HUES6 (cell line): ENCODE data around the gene MAD1L1.

Experiments used
- H3K27ac ChIP-seq: 2 replicates; pipeline ENCODE4 v1.7.0; 2013; ENCODE audit warnings: low read depth, mild to moderate bottlenecking, low read length, inconsistent platforms
- H3K27me3 ChIP-seq: 2 replicates; pipeline ENCODE4 v1.6.1; 2013; ENCODE audit warnings: low read length; ENCODE audit not compliant: control insufficient read depth, insufficient read depth
- H3K36me3 ChIP-seq: 2 replicates; pipeline ENCODE4 v1.6.1; 2013; ENCODE audit warnings: low read length; ENCODE audit not compliant: control insufficient read depth, insufficient read depth
- H3K4me1 ChIP-seq: 2 replicates; pipeline ENCODE4 v1.6.1; 2013; ENCODE audit warnings: low read length; ENCODE audit not compliant: control insufficient read depth, insufficient read depth
- H3K4me3 ChIP-seq: 2 replicates; pipeline ENCODE4 v1.5.1; 2013; ENCODE audit warnings: low read depth, low read length
- H3K9ac ChIP-seq: one replicate; pipeline ENCODE4 v1.6.1; 2013; ENCODE audit warnings: mild to moderate bottlenecking, low read length
- H3K9me3 ChIP-seq: 2 replicates; pipeline ENCODE4 v1.6.1; 2013; ENCODE audit warnings: low read depth, low read length; ENCODE audit not compliant: control insufficient read depth, insufficient read depth

MAD1L1 gene

DNA sequence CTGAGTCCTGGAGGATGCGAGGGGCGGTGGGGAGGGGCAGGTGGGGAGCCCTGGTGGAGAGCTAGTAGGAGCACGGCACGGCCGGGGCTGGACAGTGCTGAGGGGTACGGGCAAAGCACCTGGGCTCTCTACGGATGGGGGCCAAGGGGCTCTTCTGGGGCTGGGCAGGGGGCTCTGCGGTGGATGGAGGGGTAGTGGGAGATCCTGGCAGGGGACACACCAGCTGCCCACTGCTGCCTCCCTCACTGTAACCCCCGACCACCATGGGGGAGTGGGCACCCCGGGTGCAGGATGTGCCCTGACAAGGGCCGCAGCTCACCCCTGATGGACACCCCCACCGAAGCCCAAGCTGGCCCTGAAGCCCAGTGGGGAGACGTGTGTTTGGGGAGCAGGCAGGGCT is 359.3 kb downstream of the MAD1L1 start:
- Histone ChIP-seq H3K9ac (no peak overlapping the region), H3K27me3 (no peaks in the 10 kb centered on the region), H3K9me3 (no peaks in the 10 kb centered on the region), H3K36me3 (no peaks in the 10 kb centered on the region), H3K27ac (no peak overlapping the region), H3K4me1 (peaks cover 13% of the 10 kb centered on the region; the same call in 1 of the 2 replicates), H3K4me3 (no peak overlapping the region)

DNA sequence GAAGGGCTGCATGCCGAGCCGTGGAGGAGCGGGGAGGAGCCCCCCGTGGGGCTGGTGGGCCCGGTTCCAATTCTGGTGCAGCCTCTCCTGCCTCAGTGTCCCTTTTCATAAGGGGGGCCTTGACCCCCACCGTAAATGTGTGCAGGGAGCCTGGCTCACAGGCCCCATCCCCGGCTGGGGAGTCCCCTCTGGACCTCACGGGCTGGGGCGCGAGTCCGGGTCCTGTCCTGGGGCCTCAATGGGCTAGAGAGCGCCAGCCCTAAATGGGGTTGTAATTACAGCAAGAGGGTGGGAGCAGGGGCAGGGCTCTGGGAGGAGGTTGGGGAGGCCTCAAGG is 359.7 kb downstream of the MAD1L1 start:
- H3K9me3 ChIP-seq: no peaks in the 10 kb centered on the region
- H3K36me3 ChIP-seq: no peaks in the 10 kb centered on the region
- H3K9ac ChIP-seq: no peak overlapping the region
- H3K4me3 ChIP-seq: no peak overlapping the region
- no peak overlapping the region for H3K27ac ChIP-seq
- peaks cover 13% of the 10 kb centered on the region; the same call in 1 of the 2 replicates for H3K4me1 ChIP-seq
- H3K27me3 ChIP-seq: no peaks in the 10 kb centered on the region

DNA sequence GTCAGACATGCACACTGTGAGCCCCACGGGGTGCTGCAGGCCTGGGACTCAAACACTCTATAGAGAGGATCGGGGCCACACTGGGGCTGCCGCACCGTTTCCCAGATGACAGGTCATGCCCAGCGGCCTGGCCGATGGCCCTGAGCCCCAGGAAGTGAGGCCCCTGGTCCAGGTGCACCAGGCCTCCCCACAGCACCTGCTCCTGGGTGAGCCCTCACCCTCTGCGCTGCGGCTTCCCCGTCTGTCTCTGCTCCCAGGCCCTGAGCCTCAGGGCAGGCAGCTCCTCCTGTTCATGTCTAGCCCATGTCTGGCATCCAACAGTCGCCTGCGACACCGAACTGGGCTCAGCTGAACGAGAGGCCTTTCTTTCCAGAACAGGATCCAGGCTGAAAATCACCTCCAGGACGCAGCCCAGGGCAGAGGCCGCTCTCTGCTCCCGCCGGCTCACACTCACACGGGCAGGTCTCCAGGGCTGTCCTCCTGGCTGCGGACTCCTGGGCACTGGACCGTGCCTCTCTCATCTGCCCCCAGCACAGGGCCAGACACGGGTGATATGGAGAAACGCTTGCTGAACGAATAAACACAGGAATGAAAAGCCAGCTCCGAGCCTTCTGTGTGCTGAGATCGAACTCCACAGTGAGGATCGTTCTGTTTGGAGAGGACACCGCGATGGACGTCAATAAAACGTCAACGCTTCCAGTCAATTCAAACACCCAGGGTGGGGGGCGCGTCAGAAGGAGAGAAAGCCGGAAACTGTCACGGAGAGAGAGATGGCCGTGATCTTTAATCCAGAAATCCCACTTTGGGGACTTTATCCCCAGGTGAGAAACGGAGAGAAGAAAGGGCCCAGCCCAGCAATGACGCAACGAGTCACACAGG is 360.3 kb downstream of the MAD1L1 start:
- H3K4me3 ChIP-seq: no peak overlapping the region
- no peak overlapping the region for H3K27ac ChIP-seq
- peaks cover 13% of the 10 kb centered on the region; the same call in 1 of the 2 replicates for H3K4me1 ChIP-seq
- H3K9me3 ChIP-seq: no peaks in the 10 kb centered on the region
- no peaks in the 10 kb centered on the region for H3K27me3 ChIP-seq
- H3K9ac ChIP-seq: no peak overlapping the region
- no peaks in the 10 kb centered on the region for H3K36me3 ChIP-seq

DNA sequence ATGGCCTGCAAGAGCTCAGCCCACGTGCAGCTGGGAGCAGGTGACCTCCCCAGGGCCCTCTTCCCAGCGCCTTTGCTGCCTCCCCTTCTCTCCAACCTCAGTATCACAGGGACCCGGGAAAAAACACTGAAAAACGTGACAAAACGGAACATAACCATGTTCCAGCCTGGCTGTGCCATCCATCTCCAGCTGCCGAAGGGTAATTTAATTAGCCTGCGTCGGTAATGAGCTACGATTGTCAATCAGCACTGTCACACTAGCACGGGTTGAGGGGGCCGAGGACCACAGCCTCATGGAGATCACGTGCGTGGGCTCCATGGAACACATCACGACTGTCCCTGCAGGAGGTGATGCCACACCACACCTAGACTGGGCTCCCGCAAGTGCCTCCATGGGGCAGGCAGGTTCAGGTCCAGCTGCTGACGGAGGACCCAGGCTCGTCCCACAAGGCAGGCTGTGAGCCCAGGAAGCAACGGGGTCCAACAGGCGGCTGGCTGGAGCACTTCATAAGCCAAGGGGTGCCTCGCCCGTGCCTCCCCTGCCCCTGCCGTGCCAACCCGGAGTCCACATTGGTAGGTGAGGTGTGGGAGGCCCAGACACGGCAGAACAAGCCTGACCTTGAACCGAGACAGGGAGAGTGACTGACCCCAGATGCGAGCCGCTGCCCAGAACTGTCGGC is 363.2 kb downstream of the MAD1L1 start:
- Histone ChIP-seq H3K27me3 (no peaks in the 10 kb centered on the region), H3K9me3 (no peaks in the 10 kb centered on the region), H3K36me3 (no peaks in the 10 kb centered on the region), H3K9ac (no peak overlapping the region), H3K4me3 (no peak overlapping the region), H3K4me1 (peaks cover 3% of the 10 kb centered on the region; the same call in 1 of the 2 replicates), H3K27ac (no peak overlapping the region)

DNA sequence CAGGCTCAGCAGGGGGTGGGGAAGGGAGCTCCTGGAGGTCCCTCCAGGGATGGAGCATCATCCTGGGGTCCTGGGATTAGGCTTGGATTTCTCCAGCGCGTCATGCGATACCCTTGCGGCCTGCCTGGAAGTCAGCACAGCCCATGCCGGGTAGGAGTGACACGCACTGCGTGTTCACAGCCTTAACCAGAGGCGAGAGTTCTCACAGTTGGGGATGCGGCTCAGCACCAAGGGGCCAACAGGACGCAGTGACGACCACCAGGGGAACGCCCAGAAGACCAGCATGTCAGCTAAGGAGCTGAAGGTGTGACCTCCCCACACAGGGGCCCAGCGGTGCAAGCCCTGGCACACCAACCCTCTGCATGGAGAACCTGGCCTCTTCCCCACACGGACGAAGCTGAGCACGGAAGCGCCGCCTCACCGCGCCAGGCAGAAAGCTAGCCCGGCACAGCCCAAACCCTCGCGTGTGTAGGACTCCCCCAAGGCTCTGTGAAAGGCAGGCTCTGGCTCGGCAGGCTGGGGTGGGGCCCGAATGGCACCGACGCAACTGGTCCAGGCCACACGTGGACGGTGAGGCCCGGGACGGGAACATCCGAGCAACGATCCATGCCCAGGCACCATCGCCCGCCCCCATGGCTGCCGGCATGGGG is 364.1 kb downstream of the MAD1L1 start:
- Histone ChIP-seq H3K9me3 (no peaks in the 10 kb centered on the region), H3K27ac (no peak overlapping the region), H3K4me3 (no peak overlapping the region), H3K27me3 (no peaks in the 10 kb centered on the region), H3K36me3 (no peaks in the 10 kb centered on the region), H3K4me1 (peaks cover 12% of the 10 kb centered on the region; the same call in 1 of the 2 replicates), H3K9ac (no peak overlapping the region)

DNA sequence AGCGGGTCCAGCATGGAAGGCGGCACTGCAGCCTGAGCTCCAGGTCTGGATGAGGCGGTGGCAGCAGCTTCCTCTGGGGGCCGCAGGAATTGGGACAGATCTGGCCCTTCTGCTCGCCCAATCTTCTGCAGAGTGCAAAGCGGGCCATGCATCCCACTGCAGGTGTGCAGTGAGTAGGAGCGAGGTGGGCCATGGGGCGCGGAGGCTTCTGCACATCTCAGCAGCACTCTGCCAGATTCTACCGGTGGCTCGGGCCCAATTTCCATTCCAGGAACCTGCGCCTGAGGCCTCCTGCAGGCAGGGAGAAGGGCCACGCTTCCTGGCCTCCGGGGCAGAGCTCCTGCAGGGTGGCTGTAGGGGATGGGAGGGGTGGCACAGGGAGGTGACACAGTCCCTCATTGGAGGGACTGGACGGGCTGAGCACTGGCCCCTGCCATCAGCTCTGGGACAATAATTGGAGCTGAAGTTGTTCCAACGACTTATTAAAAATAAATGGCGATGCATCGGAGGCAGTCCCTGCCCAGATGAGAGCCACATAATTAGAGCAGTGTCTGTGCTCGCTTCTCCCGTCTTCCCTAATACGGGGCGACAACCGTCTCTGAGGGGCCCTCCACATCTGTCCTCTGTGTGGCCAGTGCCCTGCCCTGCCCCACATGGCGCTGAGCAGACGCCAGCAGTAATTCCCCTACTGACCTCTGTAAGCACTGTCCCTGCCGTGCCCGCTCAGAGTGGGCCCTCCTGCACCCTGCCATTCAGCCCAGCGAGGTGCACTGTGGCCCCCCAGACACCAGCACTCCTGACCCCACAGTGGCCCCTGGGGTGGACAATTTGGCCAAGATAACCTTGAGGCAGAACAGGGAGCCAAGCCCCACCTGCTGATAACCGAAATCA is 365.1 kb downstream of the MAD1L1 start:
- peaks cover 19% of the 10 kb centered on the region; the same call in 1 of the 2 replicates for H3K4me1 ChIP-seq
- no peak overlapping the region for H3K9ac ChIP-seq
- no peak overlapping the region for H3K27ac ChIP-seq
- H3K4me3 ChIP-seq: no peak overlapping the region
- no peaks in the 10 kb centered on the region for H3K36me3 ChIP-seq
- H3K9me3 ChIP-seq: no peaks in the 10 kb centered on the region
- no peaks in the 10 kb centered on the region for H3K27me3 ChIP-seq

DNA sequence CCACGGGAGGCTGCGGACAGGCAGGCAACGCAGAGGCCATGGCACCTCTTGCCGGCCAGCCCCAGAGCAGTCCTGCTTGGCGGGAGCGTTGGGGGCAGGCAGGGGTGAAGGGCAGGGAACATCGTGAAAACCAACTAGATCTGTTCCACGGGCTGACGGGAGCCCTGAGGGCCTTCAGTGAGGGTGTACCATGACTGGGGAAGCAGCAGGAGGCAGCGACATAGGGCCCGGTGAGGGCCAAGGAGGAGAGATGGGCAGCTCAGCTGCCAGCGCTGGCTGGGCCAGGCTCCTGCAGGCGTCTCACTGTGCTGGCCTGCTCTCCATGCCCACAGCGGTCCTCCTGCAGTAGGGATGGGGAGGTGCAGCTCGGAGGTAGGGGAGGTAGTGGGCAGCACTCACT is 366.1 kb downstream of the MAD1L1 start:
- Histone ChIP-seq H3K9me3 (no peaks in the 10 kb centered on the region), H3K27me3 (no peaks in the 10 kb centered on the region), H3K4me3 (no peak overlapping the region), H3K4me1 (peaks cover 19% of the 10 kb centered on the region; the same call in 1 of the 2 replicates), H3K36me3 (no peaks in the 10 kb centered on the region), H3K27ac (no peak overlapping the region), H3K9ac (no peak overlapping the region)

DNA sequence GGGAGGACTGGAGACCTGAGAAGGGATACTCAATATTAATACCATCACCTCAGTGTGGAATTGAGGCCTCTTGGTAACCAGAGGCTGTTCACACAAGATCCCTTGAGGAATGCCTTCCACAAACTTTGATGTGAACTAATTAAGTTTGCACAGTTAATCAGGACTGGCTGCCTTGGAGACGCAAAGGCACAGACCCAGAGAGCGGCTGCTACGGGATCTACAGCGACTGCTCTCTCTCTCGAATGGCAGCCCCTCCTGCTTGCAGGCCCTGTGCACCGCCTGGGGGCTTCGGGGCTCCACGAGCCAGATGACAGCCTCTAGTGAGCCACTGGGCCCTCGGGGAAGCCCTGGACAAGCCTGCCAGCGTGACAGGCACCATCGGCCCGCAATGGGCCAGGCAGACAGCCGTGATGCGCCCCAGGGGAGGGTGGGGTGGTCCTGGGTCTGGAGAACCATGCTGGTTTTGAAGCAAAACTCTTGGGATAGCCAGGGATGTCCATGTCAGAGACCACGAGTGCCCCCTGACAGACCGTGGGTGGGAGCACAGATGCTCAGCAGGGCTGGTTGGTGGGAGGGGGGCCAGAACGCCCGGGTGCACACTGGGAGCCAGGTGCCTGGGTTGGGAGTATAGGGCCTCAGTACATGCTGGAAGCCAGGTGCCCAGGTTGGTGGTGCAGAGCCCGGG is 367.0 kb downstream of the MAD1L1 start:
- H3K4me3 ChIP-seq: no peak overlapping the region
- peaks cover 19% of the 10 kb centered on the region; the same call in 1 of the 2 replicates for H3K4me1 ChIP-seq
- H3K9me3 ChIP-seq: no peaks in the 10 kb centered on the region
- H3K9ac ChIP-seq: no peak overlapping the region
- H3K36me3 ChIP-seq: no peaks in the 10 kb centered on the region
- no peak overlapping the region for H3K27ac ChIP-seq
- no peaks in the 10 kb centered on the region for H3K27me3 ChIP-seq

DNA sequence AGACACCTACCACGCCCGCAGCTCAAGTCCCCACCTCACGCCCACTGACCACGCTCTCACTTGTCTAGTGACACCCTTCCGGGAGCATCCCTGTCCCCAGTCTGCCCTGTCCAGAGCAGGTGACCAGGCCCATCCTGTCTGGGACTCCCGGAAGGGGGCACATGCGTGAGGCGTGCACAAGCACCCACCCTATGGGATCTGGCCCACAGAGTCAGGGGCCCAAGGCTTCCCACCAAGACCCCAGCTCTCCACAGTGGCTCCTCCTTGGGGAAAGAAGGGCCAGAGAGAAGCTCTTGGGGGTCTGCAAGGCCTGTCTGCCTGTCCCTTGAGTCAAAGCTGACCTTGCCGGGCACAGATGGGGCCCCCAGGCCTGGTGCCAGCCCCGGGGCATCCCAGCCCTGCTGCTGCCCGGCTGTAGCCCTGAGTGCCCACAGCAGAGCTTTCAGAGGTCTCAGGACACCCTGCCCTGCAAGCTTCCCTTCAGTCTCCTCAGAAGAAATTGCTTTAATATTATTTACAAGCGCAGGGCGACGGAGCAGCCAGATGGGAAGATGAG is 367.7 kb downstream of the MAD1L1 start:
- Histone ChIP-seq H3K9ac (no peak overlapping the region), H3K27me3 (no peaks in the 10 kb centered on the region), H3K4me3 (no peak overlapping the region), H3K9me3 (no peaks in the 10 kb centered on the region), H3K4me1 (peaks cover 19% of the 10 kb centered on the region; the same call in 1 of the 2 replicates), H3K36me3 (no peaks in the 10 kb centered on the region), H3K27ac (no peak overlapping the region)
